Ascending aorta (tissue), 2 donors: Measurements from ENCODE around the gene KRT35. TPM values are rescaled to one million over a fixed set of nuclear protein-coding genes. Genes with fewer than 3 reads are reported as not detected.

Experiments used
- DNase-seq, 2 donors: peaks; one replicate each; pipeline ENCODE4 v3.0.0-alpha.2; 2019; ENCODE audit warnings: low spot score in 2 of 2
- H3K27ac ChIP-seq, 2 donors: fragments of 200-600 bp; sonication (generic); one replicate each; pipeline ENCODE4 v1.5.1; 2016 to 2017; ENCODE audit warnings: mild to moderate bottlenecking in 1 of 2
- H3K27me3 ChIP-seq: fragments of 200-600 bp; sonication (generic); one replicate; pipeline ENCODE4 v1.5.1; 2017
- H3K36me3 ChIP-seq, 2 donors: fragments of 200-600 bp; sonication (generic); one replicate each; pipeline ENCODE4 v1.5.1; 2016
- H3K4me1 ChIP-seq, 2 donors: fragments of 200-600 bp; sonication (generic); one replicate each; pipeline ENCODE4 v1.5.1; 2016 to 2017; ENCODE audit warnings: mild to moderate bottlenecking in 1 of 2
- H3K4me3 ChIP-seq, 2 donors: fragments of 200-600 bp; sonication (generic); one replicate each; pipeline ENCODE4 v1.5.1; 2016 to 2017; ENCODE audit warnings: mild to moderate bottlenecking in 1 of 2
- H3K9me3 ChIP-seq, 2 donors: fragments of 200-600 bp; sonication (generic); one replicate each; pipeline ENCODE4 v1.5.1; 2016
- intact Hi-C: fragments of 100-400 bp; cut with DNase I; formaldehyde crosslinking; loops from one replicate; pipeline ENCODE4 v1.15.1; 2023
- total RNA-seq: library from RNA; depleted of rRNA; stranded (reverse); fragments of >200 nt; gene quantifications from one replicate; pipeline ENCODE4 v1.1.0, GENCODE V29; 2016
- TF ChIP-seq, protein P1 (sequence below), 3 experiments: fragments of 200-600 bp in 2 of 3; fragments of 450-650 bp in 1 of 3; sonication (generic) in 2 of 3; IDR thresholded peaks; one replicate each; pipeline ENCODE4 v1.5.1; 2016 to 2019; ENCODE audit warnings: antibody characterized with exemption in 3 of 3, mild to moderate bottlenecking in 1 of 3, moderate library complexity in 1 of 3

KRT35 gene
- total RNA-seq, 1 donor from 2014 or later, result not detected

DNA sequence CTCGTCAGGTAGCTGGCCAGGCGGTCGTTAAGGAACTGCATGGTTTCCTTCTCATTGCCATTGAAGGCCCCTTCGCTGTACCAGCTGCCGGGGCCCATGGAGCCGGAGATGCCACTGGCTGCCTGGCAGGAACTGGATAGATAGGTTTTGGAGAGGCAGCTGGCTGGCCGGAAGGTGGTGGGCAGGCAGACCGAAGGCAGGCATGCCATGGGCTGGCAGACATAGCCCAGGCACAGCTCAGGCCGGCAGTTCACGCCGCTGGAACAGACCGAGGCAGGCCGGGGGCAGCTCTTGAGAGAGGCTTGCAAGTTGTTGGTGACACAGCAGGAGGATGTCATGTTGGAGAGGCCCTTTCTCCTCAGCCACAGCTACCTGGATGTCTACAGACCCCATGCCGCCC is 14.0 kb downstream of the KRT35 start, which contains the start of gene KRT32:
KRT32 (minus strand) TSS at position 399 of the 400 bp plus-strand sequence; CDS start at position 338, 61 bp downstream.
- no peak within 1 kb of the TSS for H3K4me3 ChIP-seq
- no peak within 1 kb of the TSS for H3K27ac ChIP-seq
- intact Hi-C loops, result no loop called here
- TF ChIP-seq, protein P1, sequence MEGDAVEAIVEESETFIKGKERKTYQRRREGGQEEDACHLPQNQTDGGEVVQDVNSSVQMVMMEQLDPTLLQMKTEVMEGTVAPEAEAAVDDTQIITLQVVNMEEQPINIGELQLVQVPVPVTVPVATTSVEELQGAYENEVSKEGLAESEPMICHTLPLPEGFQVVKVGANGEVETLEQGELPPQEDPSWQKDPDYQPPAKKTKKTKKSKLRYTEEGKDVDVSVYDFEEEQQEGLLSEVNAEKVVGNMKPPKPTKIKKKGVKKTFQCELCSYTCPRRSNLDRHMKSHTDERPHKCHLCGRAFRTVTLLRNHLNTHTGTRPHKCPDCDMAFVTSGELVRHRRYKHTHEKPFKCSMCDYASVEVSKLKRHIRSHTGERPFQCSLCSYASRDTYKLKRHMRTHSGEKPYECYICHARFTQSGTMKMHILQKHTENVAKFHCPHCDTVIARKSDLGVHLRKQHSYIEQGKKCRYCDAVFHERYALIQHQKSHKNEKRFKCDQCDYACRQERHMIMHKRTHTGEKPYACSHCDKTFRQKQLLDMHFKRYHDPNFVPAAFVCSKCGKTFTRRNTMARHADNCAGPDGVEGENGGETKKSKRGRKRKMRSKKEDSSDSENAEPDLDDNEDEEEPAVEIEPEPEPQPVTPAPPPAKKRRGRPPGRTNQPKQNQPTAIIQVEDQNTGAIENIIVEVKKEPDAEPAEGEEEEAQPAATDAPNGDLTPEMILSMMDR (IDR thresholded peaks at IDR 0.05), result no peak
- no peaks in the 10 kb centered on the region for H3K4me1 ChIP-seq
- no peaks in the 10 kb centered on the region for H3K9me3 ChIP-seq
- no peak for DNase-seq
- H3K36me3 ChIP-seq, result no peaks in the 10 kb centered on the region
- H3K27me3 ChIP-seq, result no peaks in the 10 kb centered on the region

DNA sequence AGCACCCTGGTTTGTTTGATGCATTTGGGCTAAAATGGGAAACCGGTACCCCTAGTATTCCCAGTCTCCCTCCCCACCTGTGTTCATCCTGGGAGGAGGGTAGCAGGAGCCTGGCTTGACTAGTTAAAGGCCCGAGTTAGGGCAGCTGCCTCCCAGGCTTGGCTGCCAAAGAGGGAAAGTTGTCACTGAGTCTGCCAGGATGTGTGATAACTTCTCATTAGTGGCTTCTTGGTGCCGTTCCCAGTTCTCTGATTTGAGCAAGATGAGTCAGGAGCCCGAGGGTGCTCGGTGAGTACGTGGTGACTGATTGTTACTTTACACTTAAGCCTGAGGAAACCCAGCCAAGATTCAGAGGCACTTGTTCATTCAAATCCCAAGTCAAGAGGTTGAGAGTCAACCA is 16.3 kb downstream of the KRT35 start:
- intact Hi-C loops, result no loop called here
- TF ChIP-seq, protein P1 (IDR thresholded peaks at IDR 0.05), result no peak
- Histone ChIP-seq H3K4me1 (no peaks in the 10 kb centered on the region), H3K9me3 (no peaks in the 10 kb centered on the region), H3K27ac (no peak overlapping the region), H3K4me3 (no peak overlapping the region), H3K36me3 (no peaks in the 10 kb centered on the region), H3K27me3 (no peaks in the 10 kb centered on the region)
- DNase-seq, result no peak

DNA sequence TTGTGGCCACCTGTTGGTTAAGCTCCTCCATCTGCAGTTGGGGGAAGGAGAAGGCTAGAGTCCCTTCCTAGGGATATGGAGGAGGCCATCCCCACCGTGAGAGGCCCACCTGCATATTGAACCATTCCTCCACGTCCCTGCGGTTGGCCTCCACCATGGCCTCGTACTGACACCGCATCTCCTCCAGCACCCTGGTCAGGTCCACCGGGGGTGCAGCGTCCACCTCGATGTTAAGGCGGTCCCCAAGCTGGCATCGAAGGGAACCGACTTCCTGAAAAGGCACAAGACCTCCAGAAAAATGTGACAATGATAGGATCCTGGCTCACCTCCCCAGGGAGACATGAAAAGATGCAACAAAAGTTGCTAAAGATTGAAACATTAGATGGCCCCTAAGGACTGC is 16.8 kb downstream of the KRT35 start:
- Histone ChIP-seq H3K9me3 (no peaks in the 10 kb centered on the region), H3K4me1 (no peaks in the 10 kb centered on the region), H3K4me3 (no peak overlapping the region), H3K27ac (no peak overlapping the region), H3K27me3 (no peaks in the 10 kb centered on the region), H3K36me3 (no peaks in the 10 kb centered on the region)
- TF ChIP-seq, protein P1 (IDR thresholded peaks at IDR 0.05), result no peak
- no peak for DNase-seq
- intact Hi-C loops, result no loop called here

DNA sequence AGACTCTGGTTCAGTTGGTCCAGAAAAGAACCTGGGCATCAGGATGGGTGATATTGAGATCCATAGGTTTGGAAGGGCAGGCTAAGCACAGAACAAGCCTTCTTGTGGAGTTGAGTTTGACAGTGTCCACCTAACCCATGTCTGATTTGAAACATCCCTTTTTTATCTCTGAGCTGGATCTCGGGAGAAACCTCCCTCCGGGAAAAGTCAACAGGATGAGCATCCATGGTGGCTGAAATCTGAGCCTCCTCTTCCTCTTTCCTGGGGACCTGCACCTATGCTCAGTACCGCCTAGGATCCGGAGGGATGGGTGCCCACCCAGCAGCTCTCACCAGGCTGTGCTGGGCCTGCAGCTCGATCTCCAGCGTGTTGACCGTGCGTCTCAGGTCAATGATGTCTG is 17.2 kb downstream of the KRT35 start:
- H3K9me3 ChIP-seq, result no peaks in the 10 kb centered on the region

DNA sequence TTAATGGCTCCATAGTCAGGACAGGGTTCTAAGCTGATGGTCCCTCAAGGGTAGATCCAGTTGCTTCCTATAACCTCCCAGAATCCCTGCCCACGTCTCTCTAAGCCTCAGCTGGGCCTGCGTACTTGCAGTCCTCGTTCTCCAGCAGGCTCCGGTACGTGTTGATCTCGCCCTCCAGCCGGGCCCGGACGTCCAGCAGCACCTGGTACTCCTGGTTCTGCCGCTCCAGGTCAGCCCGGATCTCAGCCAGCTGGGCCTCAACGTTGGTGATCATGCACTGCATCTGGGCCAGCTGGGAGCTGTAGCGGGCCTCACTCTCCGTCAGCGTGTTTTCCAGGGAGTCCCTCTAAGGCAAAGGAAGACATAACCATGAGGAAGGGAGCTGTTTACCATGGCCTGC is 18.2 kb downstream of the KRT35 start:
- H3K4me1 ChIP-seq, result no peaks in the 10 kb centered on the region
- H3K27me3 ChIP-seq, result no peaks in the 10 kb centered on the region
- no peak overlapping the region for H3K4me3 ChIP-seq
- DNase-seq, result no peak
- H3K36me3 ChIP-seq, result no peaks in the 10 kb centered on the region
- H3K27ac ChIP-seq, result no peak overlapping the region
- intact Hi-C loops, result no loop called here
- TF ChIP-seq, protein P1 (IDR thresholded peaks at IDR 0.05), result no peak
- H3K9me3 ChIP-seq, result no peaks in the 10 kb centered on the region

More for the DNA sequence above, 17.2 kb downstream of the KRT35 start:
- no peaks in the 10 kb centered on the region for H3K27me3 ChIP-seq
- TF ChIP-seq, protein P1 (IDR thresholded peaks at IDR 0.05), result no peak
- H3K4me1 ChIP-seq, result no peaks in the 10 kb centered on the region
- intact Hi-C loops, result no loop called here
- DNase-seq, result no peak
- no peak overlapping the region for H3K27ac ChIP-seq
- no peak overlapping the region for H3K4me3 ChIP-seq
- no peaks in the 10 kb centered on the region for H3K36me3 ChIP-seq

DNA sequence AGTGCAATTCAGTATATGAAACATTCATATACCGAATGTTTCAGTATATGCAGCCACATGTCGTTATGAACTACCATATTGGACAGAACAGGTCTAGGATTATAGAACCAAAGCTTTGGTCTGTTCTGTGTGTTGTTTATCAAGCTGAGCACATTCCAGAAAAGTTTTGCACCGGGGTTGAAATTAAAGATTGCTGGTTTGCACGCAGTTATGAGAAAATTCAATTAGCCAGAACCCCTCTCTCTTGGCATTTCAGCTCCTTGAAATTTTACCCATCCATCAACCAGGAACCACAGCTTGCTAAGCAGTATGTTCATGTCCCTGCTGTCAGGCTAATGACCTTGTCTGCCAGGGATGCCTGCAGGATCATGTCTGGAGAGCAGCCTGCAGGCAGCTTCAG is 23.3 kb downstream of the KRT35 start:
- Histone ChIP-seq H3K4me3 (no peak overlapping the region), H3K4me1 (no peaks in the 10 kb centered on the region), H3K27ac (no peak overlapping the region), H3K36me3 (no peaks in the 10 kb centered on the region), H3K9me3 (no peaks in the 10 kb centered on the region), H3K27me3 (no peaks in the 10 kb centered on the region)
- no peak for DNase-seq
- TF ChIP-seq, protein P1 (IDR thresholded peaks at IDR 0.05), result no peak
- intact Hi-C loops, result no loop called here
